Ascending aorta (tissue), 2 donors: ENCODE measurements around the gene SLC37A1. TPM values are rescaled to one million over a fixed set of nuclear protein-coding genes. Genes with fewer than 3 reads are reported as not detected.

Source experiments
- DNase-seq, 2 donors: peaks; one replicate each; pipeline ENCODE4 v3.0.0-alpha.2; 2019; ENCODE audit warnings: low spot score in 2 of 2
- H3K27ac ChIP-seq, 2 donors: fragments of 200-600 bp; sonication (generic); one replicate each; pipeline ENCODE4 v1.5.1; 2016 to 2017; ENCODE audit warnings: mild to moderate bottlenecking in 1 of 2
- H3K27me3 ChIP-seq: fragments of 200-600 bp; sonication (generic); one replicate; pipeline ENCODE4 v1.5.1; 2017
- H3K36me3 ChIP-seq, 2 donors: fragments of 200-600 bp; sonication (generic); one replicate each; pipeline ENCODE4 v1.5.1; 2016
- H3K4me1 ChIP-seq, 2 donors: fragments of 200-600 bp; sonication (generic); one replicate each; pipeline ENCODE4 v1.5.1; 2016 to 2017; ENCODE audit warnings: mild to moderate bottlenecking in 1 of 2
- H3K4me3 ChIP-seq, 2 donors: fragments of 200-600 bp; sonication (generic); one replicate each; pipeline ENCODE4 v1.5.1; 2016 to 2017; ENCODE audit warnings: mild to moderate bottlenecking in 1 of 2
- H3K9me3 ChIP-seq, 2 donors: fragments of 200-600 bp; sonication (generic); one replicate each; pipeline ENCODE4 v1.5.1; 2016
- intact Hi-C: fragments of 100-400 bp; cut with DNase I; formaldehyde crosslinking; loops from one replicate; pipeline ENCODE4 v1.15.1; 2023
- total RNA-seq: library from RNA; depleted of rRNA; stranded (reverse); fragments of >200 nt; gene quantifications from one replicate; pipeline ENCODE4 v1.1.0, GENCODE V29; 2016
- TF ChIP-seq, protein P1 (sequence below), 3 experiments: fragments of 200-600 bp in 2 of 3; fragments of 450-650 bp in 1 of 3; sonication (generic) in 2 of 3; IDR thresholded peaks; one replicate each; pipeline ENCODE4 v1.5.1; 2016 to 2019; ENCODE audit warnings: antibody characterized with exemption in 3 of 3, mild to moderate bottlenecking in 1 of 3, moderate library complexity in 1 of 3

The SLC37A1 gene
- total RNA-seq, 1 donor from 2014 or later: 8.7 TPM

DNA sequence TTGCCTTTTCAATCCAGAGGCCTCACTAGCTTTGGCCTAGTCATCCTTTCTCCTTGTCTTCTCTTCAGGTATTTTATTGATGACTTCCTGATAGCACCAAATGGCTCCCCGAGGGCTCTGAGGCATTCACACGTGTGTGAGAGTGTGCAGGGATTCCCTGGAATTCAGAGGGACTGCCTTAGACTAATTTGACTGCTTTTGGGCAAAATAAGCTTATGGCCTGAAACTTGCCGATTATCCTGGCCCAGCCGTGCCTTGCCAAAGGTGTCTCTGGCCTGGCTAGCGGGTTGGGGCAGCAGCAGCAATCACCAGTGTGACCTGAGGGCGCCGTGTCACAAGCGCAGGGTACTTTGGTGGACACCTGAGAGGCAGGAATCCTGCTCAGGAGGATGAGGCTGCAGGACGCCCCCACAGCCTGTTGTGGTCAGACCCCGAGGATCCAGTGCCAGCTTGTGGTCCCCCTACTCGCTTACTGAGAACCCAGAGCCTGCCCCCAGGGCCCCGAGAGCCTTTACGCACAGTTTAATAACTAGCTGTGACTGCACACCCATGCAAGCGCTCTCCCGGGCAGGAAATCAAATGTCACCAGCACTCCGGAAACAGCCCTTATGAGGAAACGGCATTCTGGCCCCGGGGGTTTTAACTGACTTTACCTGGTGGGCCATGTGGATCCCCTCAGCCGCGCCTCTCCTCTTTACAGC lies 76.9 kb downstream of the SLC37A1 start:
- Histone ChIP-seq H3K4me1 (no peaks in the 10 kb centered on the region), H3K4me3 (no peak overlapping the region), H3K36me3 (no peaks in the 10 kb centered on the region), H3K27me3 (no peaks in the 10 kb centered on the region), H3K27ac (no peak overlapping the region), H3K9me3 (no peaks in the 10 kb centered on the region)
- intact Hi-C loops: no loop called here
- no peak for DNase-seq
- TF ChIP-seq, protein P1, sequence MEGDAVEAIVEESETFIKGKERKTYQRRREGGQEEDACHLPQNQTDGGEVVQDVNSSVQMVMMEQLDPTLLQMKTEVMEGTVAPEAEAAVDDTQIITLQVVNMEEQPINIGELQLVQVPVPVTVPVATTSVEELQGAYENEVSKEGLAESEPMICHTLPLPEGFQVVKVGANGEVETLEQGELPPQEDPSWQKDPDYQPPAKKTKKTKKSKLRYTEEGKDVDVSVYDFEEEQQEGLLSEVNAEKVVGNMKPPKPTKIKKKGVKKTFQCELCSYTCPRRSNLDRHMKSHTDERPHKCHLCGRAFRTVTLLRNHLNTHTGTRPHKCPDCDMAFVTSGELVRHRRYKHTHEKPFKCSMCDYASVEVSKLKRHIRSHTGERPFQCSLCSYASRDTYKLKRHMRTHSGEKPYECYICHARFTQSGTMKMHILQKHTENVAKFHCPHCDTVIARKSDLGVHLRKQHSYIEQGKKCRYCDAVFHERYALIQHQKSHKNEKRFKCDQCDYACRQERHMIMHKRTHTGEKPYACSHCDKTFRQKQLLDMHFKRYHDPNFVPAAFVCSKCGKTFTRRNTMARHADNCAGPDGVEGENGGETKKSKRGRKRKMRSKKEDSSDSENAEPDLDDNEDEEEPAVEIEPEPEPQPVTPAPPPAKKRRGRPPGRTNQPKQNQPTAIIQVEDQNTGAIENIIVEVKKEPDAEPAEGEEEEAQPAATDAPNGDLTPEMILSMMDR (IDR thresholded peaks at IDR 0.05): no peak

DNA sequence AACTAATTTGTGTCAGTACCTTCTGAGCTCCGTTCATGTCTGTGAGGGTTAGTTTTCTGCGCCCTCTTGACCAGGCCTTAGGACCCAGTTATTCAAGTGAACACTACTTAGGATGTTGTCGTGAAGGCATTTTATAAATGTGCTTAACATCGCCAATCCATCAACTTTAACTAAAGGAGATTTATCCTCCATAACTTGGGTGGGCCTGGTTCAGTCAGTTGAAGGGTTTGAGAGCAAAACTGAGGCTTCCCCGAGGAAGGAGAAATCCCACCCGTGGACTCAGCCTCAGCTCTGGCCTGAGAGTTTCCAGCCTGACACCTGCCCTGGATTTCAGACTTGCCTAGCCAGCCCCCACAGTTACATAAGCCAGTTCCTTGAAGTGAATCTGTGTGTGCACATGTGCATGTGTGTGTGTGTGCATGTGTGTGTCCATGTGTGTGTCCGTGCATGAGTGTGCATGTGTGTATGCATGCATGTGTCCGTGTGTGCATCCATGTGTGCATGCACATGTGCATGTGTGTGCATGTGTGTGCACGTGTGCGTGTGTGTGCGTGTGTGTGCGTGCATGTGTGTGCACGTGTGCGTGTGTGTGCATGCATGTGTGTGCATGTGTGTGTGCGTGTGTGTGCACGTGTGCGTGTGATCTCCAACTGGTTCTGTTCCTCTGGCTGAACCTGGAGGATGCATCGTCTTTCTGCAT lies 77.7 kb downstream of the SLC37A1 start:
- no peaks in the 10 kb centered on the region for H3K4me1 ChIP-seq
- no peak overlapping the region for H3K27ac ChIP-seq
- no peaks in the 10 kb centered on the region for H3K36me3 ChIP-seq
- intact Hi-C loops: no loop called here
- H3K4me3 ChIP-seq: no peak overlapping the region
- TF ChIP-seq, protein P1 (IDR thresholded peaks at IDR 0.05): no peak
- no peak for DNase-seq
- no peaks in the 10 kb centered on the region for H3K9me3 ChIP-seq
- no peaks in the 10 kb centered on the region for H3K27me3 ChIP-seq

DNA sequence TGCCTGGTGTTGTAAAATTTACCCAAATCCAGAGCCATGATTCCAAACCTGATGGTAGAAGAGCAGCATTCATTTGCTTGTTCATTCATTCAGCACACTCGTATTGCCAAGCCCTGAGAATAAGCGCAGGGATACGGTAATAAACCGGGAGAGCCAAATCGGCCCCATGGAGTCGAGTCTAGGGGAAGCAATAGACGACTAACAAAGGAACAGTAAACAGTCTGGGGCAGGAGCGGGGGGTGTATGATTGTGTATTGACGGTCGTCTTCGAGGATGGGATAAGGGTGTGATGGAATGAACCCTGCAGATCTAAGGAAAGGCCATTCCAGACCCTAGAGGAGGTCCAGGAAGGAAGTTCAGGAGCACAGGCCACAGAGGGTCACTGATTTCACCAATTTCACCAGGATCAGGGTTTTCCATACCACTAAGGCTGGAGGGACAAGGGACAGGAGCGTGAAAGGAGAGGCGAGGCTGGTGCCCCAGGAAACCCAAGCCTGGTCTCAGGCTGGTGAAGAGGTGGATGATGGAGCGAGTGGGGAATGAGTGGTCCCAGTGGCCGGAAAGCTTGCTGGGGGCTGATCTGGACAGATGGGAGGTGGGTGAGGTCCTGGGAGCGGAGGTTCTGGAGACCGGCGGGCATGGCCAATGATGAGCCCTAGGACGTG lies 78.6 kb downstream of the SLC37A1 start:
- H3K4me1 ChIP-seq: no peaks in the 10 kb centered on the region
- TF ChIP-seq, protein P1 (IDR thresholded peaks at IDR 0.05): no peak
- no peak overlapping the region for H3K4me3 ChIP-seq
- H3K27me3 ChIP-seq: no peaks in the 10 kb centered on the region
- no peaks in the 10 kb centered on the region for H3K36me3 ChIP-seq
- intact Hi-C loops: no loop called here
- no peak overlapping the region for H3K27ac ChIP-seq
- H3K9me3 ChIP-seq: no peaks in the 10 kb centered on the region
- DNase-seq: no peak

GRCh38 chr21:42593007-42593814 lies 79.6 kb downstream of the SLC37A1 start:
- Histone ChIP-seq H3K27me3 (no peaks in the 10 kb centered on the region), H3K27ac (no peak overlapping the region), H3K36me3 (no peaks in the 10 kb centered on the region), H3K4me3 (no peak overlapping the region), H3K9me3 (no peaks in the 10 kb centered on the region), H3K4me1 (no peaks in the 10 kb centered on the region)
- intact Hi-C loops: no loop called here
- TF ChIP-seq, protein P1 (IDR thresholded peaks at IDR 0.05): peak in 1 of 3 experiments; percentile 47
- DNase-seq: no peak

DNA sequence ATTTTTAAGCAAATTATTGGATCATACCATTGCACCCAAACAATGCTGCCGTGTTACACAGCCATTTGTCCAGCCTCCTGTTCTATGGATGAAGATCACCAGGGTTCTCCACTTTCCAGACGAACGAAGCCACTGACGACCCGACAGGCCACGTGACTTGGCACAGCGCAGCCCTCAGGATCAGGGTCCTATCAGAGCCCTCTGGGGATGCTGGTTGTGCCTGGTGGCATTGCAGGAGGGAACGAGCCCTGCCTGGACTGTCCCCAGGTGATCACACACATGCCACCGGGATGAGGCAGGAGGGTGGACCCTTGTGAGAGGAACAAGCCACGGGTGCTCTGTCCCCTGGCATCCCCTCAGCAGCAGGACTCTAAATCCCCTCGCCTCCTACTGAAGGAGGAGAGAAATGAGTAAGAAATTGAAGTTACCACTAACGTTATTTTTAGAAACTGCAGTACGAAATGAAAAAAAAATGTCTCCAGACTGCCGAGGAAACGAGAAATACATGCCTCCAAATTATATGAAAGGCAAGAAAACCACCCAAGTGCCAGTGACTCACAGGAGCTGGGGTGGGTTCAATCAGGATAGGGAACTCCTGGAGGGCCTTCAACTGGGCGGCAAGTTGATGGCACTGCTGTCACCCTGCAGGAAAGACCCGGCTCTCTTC lies 81.1 kb downstream of the SLC37A1 start:
- no peak overlapping the region for H3K4me3 ChIP-seq
- intact Hi-C loops: no loop called here
- no peaks in the 10 kb centered on the region for H3K4me1 ChIP-seq
- H3K9me3 ChIP-seq: no peaks in the 10 kb centered on the region
- no peak overlapping the region for H3K27ac ChIP-seq
- H3K36me3 ChIP-seq: no peaks in the 10 kb centered on the region
- no peak for DNase-seq
- H3K27me3 ChIP-seq: no peaks in the 10 kb centered on the region
- TF ChIP-seq, protein P1 (IDR thresholded peaks at IDR 0.05): no peak
